ENCODE results near the gene ZNF273.
"Not testable (repeated sequence)": the region's sequence is repeated elsewhere in the genome, so short reads cannot be mapped to it uniquely, and the experiment has no call there.

GRCh38 chr7:64891363-64892081 is 11.6 kb upstream of the ZNF273 start:
- TF ChIP-seq POLR2A (IDR thresholded peaks at IDR 0.05; ENCODE audit: low read length), result peak; percentile 63
- TF ChIP-seq GATA1 (IDR thresholded peaks at IDR 0.05; ENCODE audit: low read depth, low read length), result not testable (repeated sequence)

Data from erythroblast (primary cell).